Keratinocyte (primary cell): ENCODE measurements around the gene CEMP1. TPM values are rescaled to one million over a fixed set of nuclear protein-coding genes. Genes with fewer than 3 reads are reported as not detected.

Experiments used
- DNase-seq: peaks from one replicate; pipeline ENCODE4 v3.0.0-alpha.2; 2011; ENCODE audit warnings: low read depth, missing footprints, low spot score
- FAIRE-seq: peaks from 2 replicates; lab custom pipeline; 2011; peaks lifted over from hg19 to GRCh38; lab: Jason Lieb, UNC
- H2AFZ ChIP-seq: 2 replicates; pipeline ENCODE4 v1.6.0; 2012; ENCODE audit warnings: low read length, control low read depth, inconsistent platforms; ENCODE audit not compliant: control insufficient read depth
- H3K27ac ChIP-seq: 2 replicates; pipeline ENCODE4 v1.5.1; 2011; ENCODE audit warnings: low read length; ENCODE audit not compliant: control insufficient read depth, insufficient read depth
- H3K27me3 ChIP-seq: 3 replicates; pipeline ENCODE4 v1.6.0; 2011; ENCODE audit warnings: low read length; ENCODE audit not compliant: control insufficient read depth, insufficient read depth; ENCODE audit errors: extremely low read depth
- H3K36me3 ChIP-seq, 2 experiments: 2 replicates in 1 of 2; 3 replicates in 1 of 2; pipeline ENCODE4 v1.5.1; 2011; ENCODE audit warnings: low read length in 2 of 2, mild to moderate bottlenecking in 1 of 2; ENCODE audit not compliant: control insufficient read depth in 2 of 2, insufficient read depth in 2 of 2; ENCODE audit errors: extremely low read depth in 1 of 2
- H3K4me1 ChIP-seq: 3 replicates; pipeline ENCODE4 v1.5.1; 2011; ENCODE audit warnings: low read length; ENCODE audit not compliant: control insufficient read depth, insufficient read depth; ENCODE audit errors: extremely low read depth
- H3K4me2 ChIP-seq: 3 replicates; pipeline ENCODE4 v1.6.0; 2011; ENCODE audit warnings: low read depth, low read length; ENCODE audit not compliant: control insufficient read depth, insufficient read depth; ENCODE audit errors: extremely low read depth
- H3K4me3 ChIP-seq, 3 experiments: fragments of 200-600 bp in 1 of 3; sonication (generic) in 1 of 3; 2 replicates in 2 of 3; 3 replicates in 1 of 3; pipeline ENCODE4 v1.5.1; 2011 to 2016; ENCODE audit warnings: low read length in 3 of 3, mild to moderate bottlenecking in 3 of 3, control low read depth in 2 of 3, inconsistent platforms in 1 of 3, low read depth in 1 of 3, mixed read lengths in 1 of 3, mixed run types in 1 of 3, moderate library complexity in 1 of 3; ENCODE audit not compliant: control insufficient read depth in 2 of 3, insufficient read depth in 2 of 3; ENCODE audit errors: extremely low read depth in 1 of 3
- H3K79me2 ChIP-seq: 2 replicates; pipeline ENCODE4 v1.6.0; 2012; ENCODE audit warnings: low read length; ENCODE audit not compliant: control insufficient read depth, insufficient read depth
- H3K9ac ChIP-seq: 3 replicates; pipeline ENCODE4 v1.6.0; 2011; ENCODE audit warnings: low read length; ENCODE audit not compliant: control insufficient read depth, insufficient read depth; ENCODE audit errors: extremely low read depth
- H3K9me1 ChIP-seq: 3 replicates; pipeline ENCODE4 v1.6.0; 2011; ENCODE audit warnings: low read length; ENCODE audit not compliant: control insufficient read depth, insufficient read depth; ENCODE audit errors: extremely low read depth
- H3K9me3 ChIP-seq: 2 replicates; pipeline ENCODE4 v1.5.1; 2012; ENCODE audit warnings: low read depth, low read length; ENCODE audit not compliant: control insufficient read depth
- H4K20me1 ChIP-seq: 3 replicates; pipeline ENCODE4 v1.6.0; 2011; ENCODE audit warnings: low read length; ENCODE audit not compliant: control insufficient read depth, insufficient read depth; ENCODE audit errors: extremely low read depth
- EZH2 ChIP-seq: IDR thresholded peaks from one replicate; pipeline ENCODE4 v1.6.1; 2012; ENCODE audit warnings: inconsistent platforms, mild to moderate bottlenecking, low read length, moderate library complexity
- dilution Hi-C: fragments of 300-500 bp; cut with MboI; formaldehyde crosslinking; loops from one replicate; pipeline ENCODE4 v1.7.0; 2020; ENCODE audit warnings: low sequenced_read_pairs; ENCODE audit not compliant: extremely low pct_ligation_motif_present
- polyA plus RNA-seq, 5 experiments: library from polyadenylated mRNA; depleted of rRNA in 3 of 5; stranded (reverse) in 3 of 5; stranded (forward) in 1 of 5; unstranded in 1 of 5; fragments of >200 nt; gene quantifications; 1 replicate in 1 of 5; 2 replicates in 3 of 5; 3 replicates in 1 of 5; pipeline versions ENCODE4 v1.2.1 to v1.2.3, GENCODE V29; 2011 to 2012; ENCODE audit warnings: missing spikeins in 2 of 5, low read depth in 1 of 5, low replicate concordance in 1 of 5
- TF ChIP-seq, protein P1 (sequence below), 3 experiments: IDR thresholded peaks in 1 of 3; conservative IDR thresholded peaks in 1 of 3; optimal IDR thresholded peaks in 1 of 3; 2 replicates in 2 of 3; 3 replicates in 1 of 3; pipeline versions ENCODE3 to v1.5.1; 2011; ENCODE audit warnings: low read length in 3 of 3, mild to moderate bottlenecking in 3 of 3, moderate library complexity in 2 of 3, control low read depth in 1 of 3, inconsistent platforms in 1 of 3; ENCODE audit not compliant: insufficient read depth in 2 of 3; ENCODE audit errors: extremely low read depth in 1 of 3

Gene CEMP1
- polyA plus RNA-seq, 1 donor (not counting 4 experiments of a cell fraction or from before 2014, with no cell fraction given) = not detected

DNA sequence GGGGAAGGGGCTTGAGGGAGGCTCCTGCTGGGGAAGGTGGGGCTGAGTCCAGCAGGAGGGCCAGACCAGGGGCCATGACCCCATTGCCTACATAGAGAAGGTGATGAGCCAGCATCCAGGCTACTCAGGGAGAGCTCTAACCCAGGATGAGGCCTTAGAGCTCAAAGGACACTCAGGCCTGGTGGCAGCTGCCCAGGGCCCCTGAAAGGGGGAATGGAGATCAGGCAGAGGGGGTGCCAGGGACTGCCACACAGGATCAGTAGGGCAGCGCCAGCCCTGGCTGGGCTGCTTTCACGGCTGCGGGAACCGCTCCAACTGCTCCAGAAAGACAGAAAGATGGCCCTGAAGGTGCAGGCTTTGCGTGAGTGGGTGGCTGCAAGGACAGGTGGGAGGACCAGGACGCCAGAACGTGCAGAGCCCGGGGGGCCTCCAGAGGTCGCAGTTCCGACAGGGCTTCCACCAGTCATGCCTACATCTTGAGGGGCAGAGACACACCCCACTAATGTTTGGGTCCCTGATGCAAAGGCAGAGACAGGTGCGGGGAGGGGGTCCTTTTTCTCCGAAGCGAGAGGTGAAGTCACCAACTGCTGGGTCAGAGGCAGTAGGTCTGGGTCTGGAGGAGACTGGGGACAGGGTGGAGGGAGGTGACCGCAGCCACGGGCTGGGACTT, 18.3 kb downstream of the CEMP1 start:
- H3K79me2 ChIP-seq = peaks cover 39% of the 10 kb centered on the region
- no peak for FAIRE-seq
- dilution Hi-C loops = no loop called here
- no peaks in the 10 kb centered on the region for H3K27me3 ChIP-seq
- peak overlapping the region in 2 of 3 experiments; percentile 38 to 88 for H3K4me3 ChIP-seq
- no peaks in the 10 kb centered on the region for H3K9me3 ChIP-seq
- peaks cover 32% of the 10 kb centered on the region for H3K4me1 ChIP-seq
- peaks cover 25% of the 10 kb centered on the region for H4K20me1 ChIP-seq
- peak overlapping the region; percentile 74 for H3K4me2 ChIP-seq
- H2AFZ ChIP-seq = peak overlapping the region; percentile 63
- no peak overlapping the region for H3K27ac ChIP-seq
- peaks cover 1 to 5% of the 10 kb centered on the region in 2 experiments for H3K36me3 ChIP-seq
- H3K9ac ChIP-seq = peak overlapping the region; percentile 93
- TF ChIP-seq, protein P1, sequence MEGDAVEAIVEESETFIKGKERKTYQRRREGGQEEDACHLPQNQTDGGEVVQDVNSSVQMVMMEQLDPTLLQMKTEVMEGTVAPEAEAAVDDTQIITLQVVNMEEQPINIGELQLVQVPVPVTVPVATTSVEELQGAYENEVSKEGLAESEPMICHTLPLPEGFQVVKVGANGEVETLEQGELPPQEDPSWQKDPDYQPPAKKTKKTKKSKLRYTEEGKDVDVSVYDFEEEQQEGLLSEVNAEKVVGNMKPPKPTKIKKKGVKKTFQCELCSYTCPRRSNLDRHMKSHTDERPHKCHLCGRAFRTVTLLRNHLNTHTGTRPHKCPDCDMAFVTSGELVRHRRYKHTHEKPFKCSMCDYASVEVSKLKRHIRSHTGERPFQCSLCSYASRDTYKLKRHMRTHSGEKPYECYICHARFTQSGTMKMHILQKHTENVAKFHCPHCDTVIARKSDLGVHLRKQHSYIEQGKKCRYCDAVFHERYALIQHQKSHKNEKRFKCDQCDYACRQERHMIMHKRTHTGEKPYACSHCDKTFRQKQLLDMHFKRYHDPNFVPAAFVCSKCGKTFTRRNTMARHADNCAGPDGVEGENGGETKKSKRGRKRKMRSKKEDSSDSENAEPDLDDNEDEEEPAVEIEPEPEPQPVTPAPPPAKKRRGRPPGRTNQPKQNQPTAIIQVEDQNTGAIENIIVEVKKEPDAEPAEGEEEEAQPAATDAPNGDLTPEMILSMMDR (optimal IDR thresholded peaks at IDR 0.05 in 1 of 3, IDR thresholded peaks at IDR 0.05 in 1 of 3, conservative IDR thresholded peaks at IDR 0.05 in 1 of 3; ENCODE audit: extremely low read depth in 1 of 3, insufficient read depth in 2 of 3, low read length in 3 of 3) = no peak
- TF ChIP-seq EZH2 = no peak
- no peak for DNase-seq
- H3K9me1 ChIP-seq = peaks cover 11% of the 10 kb centered on the region

DNA sequence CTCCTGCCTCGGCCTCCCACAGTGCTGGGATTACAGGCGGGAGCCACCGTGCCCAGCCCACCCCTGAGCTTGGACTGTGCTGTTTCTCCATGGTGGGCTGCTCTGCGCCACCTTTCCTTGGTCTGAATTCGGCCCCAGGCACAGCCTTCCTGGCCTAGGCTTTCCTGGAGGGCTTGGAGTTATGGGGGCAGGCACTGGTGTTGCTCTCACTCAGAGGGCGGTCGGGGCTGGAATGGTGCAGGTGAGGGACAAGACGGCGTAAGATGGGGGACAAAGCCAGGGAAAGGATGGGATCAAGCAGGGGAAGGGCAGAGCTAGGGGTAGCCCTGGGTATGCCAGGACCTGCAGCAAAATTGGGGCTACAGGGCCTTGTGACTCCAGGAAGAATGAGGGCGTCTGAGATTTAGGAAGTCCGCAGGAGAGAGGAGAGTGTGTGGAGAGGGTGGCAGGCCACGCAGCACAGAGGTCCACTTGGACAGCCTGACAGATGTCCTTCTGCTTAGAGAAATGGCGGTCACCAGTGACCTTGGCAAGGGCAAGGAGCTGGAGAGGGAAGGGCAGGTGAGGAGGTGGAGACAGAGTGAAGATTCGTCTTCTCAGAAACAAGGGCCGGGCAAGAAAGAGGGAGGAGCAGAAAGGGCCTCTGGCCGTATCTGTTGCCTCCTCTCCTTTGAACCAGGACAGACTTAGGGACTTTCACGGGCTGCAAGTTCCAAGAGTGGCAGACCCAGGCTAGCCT, 19.0 kb downstream of the CEMP1 start:
- Histone ChIP-seq H3K9ac (no peak overlapping the region), H3K9me3 (no peaks in the 10 kb centered on the region), H3K4me3 (no peak overlapping the region), H3K4me1 (peaks cover 25% of the 10 kb centered on the region), H2AFZ (no peak overlapping the region), H3K27ac (no peak overlapping the region), H3K9me1 (peaks cover 11% of the 10 kb centered on the region), H3K4me2 (no peak overlapping the region), H3K79me2 (peaks cover 32% of the 10 kb centered on the region), H3K27me3 (no peaks in the 10 kb centered on the region), H4K20me1 (peaks cover 19% of the 10 kb centered on the region), H3K36me3 (peaks cover 1 to 5% of the 10 kb centered on the region in 2 experiments)
- no peak for FAIRE-seq
- no peak for DNase-seq
- dilution Hi-C loops = no loop called here
- TF ChIP-seq EZH2 = no peak
- TF ChIP-seq, protein P1 (optimal IDR thresholded peaks at IDR 0.05 in 1 of 3, IDR thresholded peaks at IDR 0.05 in 1 of 3, conservative IDR thresholded peaks at IDR 0.05 in 1 of 3; ENCODE audit: extremely low read depth in 1 of 3, insufficient read depth in 2 of 3, low read length in 3 of 3) = no peak
